ENCODE results near the gene ST3GAL2.

Gene ST3GAL2

DNA sequence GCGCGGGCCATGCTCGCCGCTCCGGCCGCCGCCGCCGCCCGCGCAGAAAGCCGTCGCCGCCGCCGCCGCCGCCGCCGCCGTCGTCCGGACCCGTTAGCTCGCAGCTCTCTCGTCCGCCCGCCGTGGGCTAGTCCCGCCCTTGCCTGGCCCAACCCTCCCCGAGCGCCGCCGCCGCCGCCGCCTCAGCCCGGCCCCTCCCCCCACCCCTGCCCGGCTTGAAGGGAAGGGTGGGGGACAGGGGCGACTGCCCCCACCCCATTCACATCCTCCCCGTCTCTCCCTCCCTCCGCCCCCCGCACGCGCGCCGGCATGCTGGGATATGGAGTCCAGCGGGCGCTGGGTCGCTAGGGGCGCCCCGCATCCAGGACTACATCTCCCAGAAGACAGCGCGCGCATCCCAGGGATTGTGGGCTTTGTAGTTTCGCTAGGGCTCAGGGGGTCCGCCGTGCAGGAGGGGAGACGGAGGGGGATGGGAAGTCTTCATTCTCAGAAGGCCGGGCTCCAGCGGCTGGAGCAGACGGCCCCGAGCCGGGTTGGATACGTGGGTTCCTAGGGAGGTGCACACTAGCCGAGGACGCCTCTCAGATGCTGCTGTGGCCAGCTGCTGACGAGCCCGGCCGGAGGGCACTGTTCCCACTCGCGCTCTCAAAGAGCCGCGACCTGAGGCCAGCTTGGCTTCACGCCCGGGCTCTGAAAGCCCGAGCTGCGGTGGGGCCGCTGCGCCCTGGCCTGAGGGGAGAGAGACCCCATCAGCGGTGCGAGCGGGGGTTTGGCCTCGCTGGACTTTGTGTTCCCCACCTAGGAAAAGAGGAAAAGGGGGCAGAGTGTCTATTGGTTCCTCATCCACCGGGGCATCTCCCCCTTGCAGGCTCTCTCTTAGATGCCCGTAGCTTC lies at the start of gene ST3GAL2:
Gene ST3GAL2, minus strand, starts transcription at position 132 of the 894 bp plus-strand sequence. CDS start 40,570 bp downstream, outside the sequence.
- peak; percentile 97 for DNase-seq (ENCODE audit: low spot score)

DNA sequence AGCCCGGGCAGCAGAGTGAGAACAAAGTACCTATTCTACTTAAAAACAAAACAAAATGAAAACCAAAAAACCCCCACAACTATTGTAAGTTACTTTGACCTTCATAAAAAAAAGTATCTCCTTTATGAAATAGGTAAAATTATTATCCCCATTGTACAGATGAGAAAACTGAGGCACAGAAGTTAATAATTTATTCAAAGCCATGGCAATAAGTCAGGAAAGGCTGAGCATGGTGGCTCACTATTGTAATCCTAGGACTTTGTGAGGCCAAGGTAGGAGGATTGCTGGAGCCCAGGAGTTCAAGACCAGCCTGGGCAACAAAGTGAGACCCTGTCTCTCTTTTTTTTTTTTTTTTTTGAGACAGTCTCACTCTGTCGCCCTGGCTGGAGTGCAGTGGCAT lies 46.0 kb upstream of the ST3GAL2 start:
- no peak for DNase-seq (ENCODE audit: low spot score)

GRCh38 chr16:70483426-70483825 lies 44.5 kb upstream of the ST3GAL2 start:
- no peak for DNase-seq (ENCODE audit: low spot score)

- no peak for DNase-seq (ENCODE audit: low spot score)
Observed at GRCh38 chr16:70482624-70483023, 43.7 kb upstream of the ST3GAL2 start.

DNA sequence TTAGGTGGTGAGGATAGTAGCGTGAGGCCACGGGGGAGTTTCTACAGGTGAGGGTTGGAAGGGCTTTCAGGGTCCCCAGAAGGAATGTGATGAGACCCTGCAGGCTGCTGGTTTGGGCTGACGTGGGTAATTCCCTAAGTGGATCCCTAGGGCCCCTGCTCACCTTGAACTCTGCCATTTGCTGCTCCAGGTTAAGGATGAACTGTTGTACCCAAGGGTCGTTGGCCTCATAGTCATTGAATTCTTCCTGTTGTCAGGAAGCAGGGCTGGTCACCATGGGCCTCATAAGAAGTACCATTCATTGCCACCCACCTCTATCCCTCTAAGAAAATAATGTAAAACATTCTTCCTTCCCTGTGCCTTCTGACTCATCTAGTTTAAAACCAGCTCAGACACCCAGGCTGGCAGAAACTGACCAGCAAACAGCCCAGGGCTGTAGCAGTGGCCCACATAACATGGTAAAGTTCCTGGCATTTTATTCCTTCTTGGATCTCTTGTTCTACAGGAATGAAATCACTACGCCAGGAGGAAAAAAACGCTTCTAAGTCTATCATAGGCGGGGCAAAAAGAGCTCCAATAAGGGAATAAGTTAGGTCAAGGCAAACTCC lies 43.1 kb upstream of the ST3GAL2 start:
- DNase-seq (ENCODE audit: low spot score) = peak; percentile 66

DNA sequence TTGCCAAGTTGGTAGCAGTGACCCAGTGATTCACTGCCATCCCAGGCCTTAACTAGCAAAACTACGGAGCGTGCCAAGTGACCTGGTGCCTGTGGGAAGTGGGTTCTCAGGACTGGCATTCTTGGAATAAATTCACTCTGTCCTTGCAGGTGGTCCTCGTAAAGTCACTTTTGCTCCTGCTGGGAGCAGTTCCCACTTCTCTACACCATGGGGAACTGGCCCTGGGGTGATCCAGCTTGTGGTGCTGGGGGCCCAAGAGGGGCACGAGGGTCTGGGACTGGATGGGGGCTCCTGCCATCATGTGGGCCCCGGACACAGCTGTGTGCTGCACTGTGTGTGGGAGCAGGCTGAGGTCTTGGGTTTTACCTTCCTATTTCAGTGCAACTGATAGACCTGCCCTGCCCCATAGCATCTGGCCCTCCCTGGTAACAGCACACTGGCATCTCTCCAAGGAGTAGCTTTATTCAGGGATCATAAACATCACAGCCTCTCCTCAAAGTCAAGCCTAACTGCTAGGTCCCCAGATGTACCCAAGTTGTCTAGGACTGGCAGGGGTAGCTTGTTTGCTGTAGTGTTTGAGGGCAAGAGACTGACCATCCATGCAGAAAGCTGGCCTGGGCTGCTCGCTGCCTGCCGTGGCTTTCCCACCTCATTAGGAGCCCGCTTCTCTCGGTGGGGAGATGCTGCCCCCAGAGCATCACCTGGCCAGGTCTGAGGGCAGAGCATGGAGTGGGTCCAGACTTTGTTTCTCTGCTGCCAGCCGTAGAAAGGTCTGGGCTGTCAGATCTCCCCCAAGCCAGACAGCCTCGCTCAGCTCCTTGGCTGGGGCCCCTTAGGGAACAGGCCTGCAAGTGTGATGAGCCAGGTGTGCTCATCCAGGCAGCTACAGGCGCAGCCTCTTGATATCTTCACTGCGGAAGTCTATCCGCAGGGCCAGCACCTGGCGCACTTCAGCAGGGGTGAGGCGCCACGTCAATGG lies 41.5 kb upstream of the ST3GAL2 start:
- DNase-seq (ENCODE audit: low spot score) = no peak

- no peak for DNase-seq (ENCODE audit: low spot score)
Observed at GRCh38 chr16:70478912-70479341, 40.0 kb upstream of the ST3GAL2 start.

GRCh38 chr16:70478169-70478568 lies 39.3 kb upstream of the ST3GAL2 start:
- no peak for DNase-seq (ENCODE audit: low spot score)

DNA sequence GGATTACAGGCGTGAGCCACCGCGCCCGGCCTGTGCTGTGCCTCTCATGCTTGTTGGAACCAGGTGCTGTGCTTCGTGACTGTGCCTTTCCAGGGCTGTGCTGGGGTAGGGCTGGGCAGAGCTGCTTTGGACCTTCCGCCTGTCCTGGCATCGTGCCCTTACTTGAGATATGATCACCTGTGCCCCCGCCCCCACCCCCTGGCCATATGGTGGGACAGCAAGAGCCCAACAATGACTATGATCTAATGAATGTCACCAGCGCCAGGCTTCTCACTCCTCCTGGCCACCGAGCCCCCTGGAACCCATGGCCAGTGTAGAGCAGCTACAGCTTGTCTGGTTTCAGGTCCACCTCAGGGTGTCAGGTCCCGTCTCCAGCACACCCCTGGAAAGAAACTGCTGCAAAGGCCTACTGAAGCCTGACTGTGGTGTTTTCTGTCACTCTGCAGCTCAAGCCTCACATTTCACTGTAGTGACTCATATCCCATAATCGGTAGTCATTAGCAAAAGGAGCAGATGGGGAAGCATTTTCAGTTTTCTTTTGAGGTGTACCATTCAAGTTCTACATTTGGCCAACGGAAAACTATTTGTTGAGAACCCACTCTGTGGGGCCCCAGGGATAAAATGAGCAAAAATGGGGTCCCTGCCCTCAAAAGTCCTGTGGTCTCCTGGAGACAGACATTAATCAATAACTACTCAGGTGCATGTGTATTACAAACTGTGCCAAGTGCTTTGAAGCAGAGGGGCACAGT lies 37.5 kb upstream of the ST3GAL2 start:
- DNase-seq (ENCODE audit: low spot score) = peak; percentile 94

GRCh38 chr16:70475054-70475871 lies 36.4 kb upstream of the ST3GAL2 start:
- DNase-seq (ENCODE audit: low spot score) = no peak

GRCh38 chr16:70474320-70475053 lies 35.6 kb upstream of the ST3GAL2 start:
- no peak for DNase-seq (ENCODE audit: low spot score)

DNA sequence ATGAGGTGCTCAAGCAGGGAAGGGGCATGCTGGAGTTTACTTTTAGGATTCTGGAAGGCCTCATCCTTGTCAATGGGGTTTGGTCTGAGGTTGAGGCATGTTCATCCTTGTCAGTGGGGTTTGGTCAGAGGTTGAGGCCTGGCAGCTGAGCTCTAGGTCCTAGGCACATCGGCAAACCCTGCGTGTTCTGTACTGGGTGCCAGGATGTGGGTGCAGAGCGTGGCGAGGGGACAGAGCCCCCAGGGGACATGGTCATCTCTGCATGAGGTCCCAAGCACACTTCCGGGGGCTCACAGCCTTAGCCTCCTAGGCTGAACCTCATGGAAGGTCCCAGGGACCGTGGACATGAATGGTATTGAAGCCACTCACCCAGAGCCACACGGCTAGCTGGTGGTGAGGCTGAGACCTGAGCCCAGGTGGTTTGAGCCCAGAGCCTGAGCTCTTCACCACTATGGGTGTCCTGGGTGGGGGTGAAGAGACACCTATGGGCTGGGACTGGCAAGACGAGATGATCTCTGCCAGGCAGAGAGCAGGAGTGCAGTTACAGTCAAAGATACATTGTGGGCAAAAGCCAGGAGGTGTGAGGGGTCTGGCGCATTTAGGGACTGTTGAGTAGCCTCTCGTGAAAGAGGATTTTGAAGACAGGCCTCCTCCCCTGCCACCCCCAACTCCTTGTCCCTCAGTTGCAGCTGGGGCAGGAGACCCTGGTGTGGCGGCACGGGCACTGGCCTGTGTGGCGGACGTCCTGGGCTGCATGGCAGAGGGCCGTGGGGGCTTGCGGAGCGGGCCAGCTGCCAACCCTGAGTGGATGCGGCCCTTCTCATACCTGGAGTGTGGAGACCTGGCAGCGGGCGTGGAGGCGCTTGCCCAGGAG lies 34.8 kb upstream of the ST3GAL2 start:
- no peak for DNase-seq (ENCODE audit: low spot score)

- DNase-seq (ENCODE audit: low spot score) = no peak
Observed at GRCh38 chr16:70472786-70473433, 34.0 kb upstream of the ST3GAL2 start.

GRCh38 chr16:70470927-70471341 lies 32.0 kb upstream of the ST3GAL2 start:
- DNase-seq (ENCODE audit: low spot score) = peak; percentile 55

DNA sequence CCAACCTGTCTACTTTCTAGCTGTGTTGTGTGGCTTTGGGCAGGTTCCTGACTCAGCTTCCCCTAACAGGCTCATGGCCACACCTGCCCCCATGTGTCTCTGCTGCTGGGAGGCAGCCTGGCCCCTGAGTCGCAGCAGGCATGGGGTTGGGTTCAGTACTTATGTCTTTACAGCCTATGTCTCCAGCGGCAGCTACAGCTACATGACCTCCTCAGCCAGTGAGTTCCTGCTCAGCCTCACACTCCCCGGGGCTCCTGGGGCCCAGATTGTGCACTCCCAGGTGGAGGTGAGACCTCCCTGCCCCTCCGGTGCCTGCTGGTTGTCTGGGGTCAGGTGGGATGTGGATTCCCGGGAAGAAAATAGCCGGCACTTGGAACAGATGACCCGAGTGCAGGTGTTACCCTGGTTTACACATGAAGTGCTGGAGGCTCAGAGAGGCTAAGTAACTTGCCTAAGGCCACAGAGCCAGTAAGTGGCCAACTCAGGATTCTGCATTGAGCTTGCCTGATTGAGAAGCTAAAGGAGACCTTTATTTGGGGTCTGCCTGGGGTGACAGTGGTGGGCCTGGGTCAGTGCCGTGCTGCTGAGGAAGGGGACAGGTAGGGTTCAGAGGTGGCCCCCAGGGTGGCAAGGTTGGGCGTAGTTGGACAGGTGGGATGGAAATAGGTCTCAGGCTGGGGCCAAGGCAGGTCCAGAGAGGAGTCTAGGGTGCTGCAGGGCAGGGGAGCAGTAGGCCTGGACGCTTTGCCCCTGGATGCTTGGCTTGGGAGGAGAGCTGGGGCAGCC lies 31.4 kb upstream of the ST3GAL2 start:
- DNase-seq (ENCODE audit: low spot score) = no peak

GRCh38 chr16:70468776-70469525 lies 30.1 kb upstream of the ST3GAL2 start:
- no peak for DNase-seq (ENCODE audit: low spot score)

DNA sequence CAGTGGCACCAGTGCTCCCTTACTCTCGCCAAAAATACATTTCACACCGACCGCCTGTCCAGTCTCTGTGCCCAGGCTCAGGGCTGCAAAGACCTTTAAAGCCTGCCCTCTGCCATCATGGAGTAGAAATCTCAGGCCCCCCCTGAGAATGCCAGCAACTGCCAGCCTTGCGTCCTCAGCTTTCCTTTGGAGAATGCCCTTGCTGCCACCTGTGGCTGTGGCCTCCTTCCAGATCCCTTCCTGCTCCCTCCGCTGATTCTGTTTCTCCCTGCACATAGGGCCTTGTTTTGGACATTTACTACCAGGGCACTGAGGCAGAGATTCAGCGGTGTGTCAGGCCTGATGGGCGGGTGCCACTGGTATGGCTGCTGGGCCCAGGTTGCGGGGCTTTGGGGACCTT lies 28.7 kb upstream of the ST3GAL2 start:
- DNase-seq (ENCODE audit: low spot score) = no peak
